ENCODE results near the gene ARHGAP15.

DNA sequence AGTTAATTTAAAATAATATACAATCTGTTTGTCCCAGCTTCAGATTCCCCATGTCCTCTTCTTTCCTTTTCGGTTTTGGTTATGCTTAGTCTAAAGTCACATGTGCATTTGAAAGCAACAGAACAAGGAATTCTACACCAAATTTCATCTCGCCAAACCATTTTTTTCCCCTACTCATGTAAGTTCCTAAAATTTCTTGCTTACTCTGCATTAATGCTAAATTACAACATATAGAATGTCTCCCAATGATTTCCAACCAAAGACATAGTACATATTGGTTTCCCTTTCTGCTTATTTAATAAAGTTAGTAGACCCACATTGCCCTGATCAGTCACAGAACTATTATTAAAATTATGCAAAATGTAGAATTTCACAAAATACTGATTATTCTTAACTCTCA, 212.3 kb downstream of the ARHGAP15 start:
- TF ChIP-seq, protein P1, sequence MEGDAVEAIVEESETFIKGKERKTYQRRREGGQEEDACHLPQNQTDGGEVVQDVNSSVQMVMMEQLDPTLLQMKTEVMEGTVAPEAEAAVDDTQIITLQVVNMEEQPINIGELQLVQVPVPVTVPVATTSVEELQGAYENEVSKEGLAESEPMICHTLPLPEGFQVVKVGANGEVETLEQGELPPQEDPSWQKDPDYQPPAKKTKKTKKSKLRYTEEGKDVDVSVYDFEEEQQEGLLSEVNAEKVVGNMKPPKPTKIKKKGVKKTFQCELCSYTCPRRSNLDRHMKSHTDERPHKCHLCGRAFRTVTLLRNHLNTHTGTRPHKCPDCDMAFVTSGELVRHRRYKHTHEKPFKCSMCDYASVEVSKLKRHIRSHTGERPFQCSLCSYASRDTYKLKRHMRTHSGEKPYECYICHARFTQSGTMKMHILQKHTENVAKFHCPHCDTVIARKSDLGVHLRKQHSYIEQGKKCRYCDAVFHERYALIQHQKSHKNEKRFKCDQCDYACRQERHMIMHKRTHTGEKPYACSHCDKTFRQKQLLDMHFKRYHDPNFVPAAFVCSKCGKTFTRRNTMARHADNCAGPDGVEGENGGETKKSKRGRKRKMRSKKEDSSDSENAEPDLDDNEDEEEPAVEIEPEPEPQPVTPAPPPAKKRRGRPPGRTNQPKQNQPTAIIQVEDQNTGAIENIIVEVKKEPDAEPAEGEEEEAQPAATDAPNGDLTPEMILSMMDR (IDR thresholded peaks at IDR 0.05) = no peak
- no peak for TF ChIP-seq POLR2A (IDR thresholded peaks at IDR 0.05)

Measured in esophagus squamous epithelium (tissue), 4 donors.